Testis (tissue), 2 donors: Measurements from ENCODE around the gene GRIK1.

Experiments used
- POLR2A ChIP-seq: fragments of 450-650 bp; IDR thresholded peaks from one replicate; pipeline ENCODE4 v1.6.1; 2017; ENCODE audit warnings: antibody characterized with exemption, mild to moderate bottlenecking, moderate library complexity
- TF ChIP-seq, protein P1 (sequence below), 3 experiments: fragments of 450-650 bp in 2 of 3; fragments of 200-600 bp in 1 of 3; sonication (generic) in 1 of 3; IDR thresholded peaks; one replicate each; pipeline ENCODE4 v1.5.1; 2016 to 2019; ENCODE audit warnings: antibody characterized with exemption in 3 of 3, mild to moderate bottlenecking in 2 of 3, moderate library complexity in 1 of 3

DNA sequence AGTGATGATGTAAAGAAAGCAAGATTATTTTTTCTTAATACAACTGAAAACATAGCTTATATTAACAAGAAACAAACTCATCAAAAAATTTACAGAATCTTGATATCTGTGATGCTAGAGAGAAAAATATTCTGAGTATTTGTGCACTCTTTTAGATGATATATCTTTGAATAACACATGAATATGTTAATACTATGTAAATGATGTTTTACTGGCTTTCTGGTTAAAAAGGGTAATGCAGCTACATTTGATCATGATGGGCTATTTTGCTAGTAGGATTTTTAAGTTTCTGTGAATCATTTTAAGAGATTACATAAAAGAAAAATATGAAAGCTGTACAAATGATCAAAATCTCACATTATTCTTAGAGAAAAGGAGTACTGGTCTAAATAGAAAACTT is 114.5 kb downstream of the GRIK1 start:
- TF ChIP-seq, protein P1, sequence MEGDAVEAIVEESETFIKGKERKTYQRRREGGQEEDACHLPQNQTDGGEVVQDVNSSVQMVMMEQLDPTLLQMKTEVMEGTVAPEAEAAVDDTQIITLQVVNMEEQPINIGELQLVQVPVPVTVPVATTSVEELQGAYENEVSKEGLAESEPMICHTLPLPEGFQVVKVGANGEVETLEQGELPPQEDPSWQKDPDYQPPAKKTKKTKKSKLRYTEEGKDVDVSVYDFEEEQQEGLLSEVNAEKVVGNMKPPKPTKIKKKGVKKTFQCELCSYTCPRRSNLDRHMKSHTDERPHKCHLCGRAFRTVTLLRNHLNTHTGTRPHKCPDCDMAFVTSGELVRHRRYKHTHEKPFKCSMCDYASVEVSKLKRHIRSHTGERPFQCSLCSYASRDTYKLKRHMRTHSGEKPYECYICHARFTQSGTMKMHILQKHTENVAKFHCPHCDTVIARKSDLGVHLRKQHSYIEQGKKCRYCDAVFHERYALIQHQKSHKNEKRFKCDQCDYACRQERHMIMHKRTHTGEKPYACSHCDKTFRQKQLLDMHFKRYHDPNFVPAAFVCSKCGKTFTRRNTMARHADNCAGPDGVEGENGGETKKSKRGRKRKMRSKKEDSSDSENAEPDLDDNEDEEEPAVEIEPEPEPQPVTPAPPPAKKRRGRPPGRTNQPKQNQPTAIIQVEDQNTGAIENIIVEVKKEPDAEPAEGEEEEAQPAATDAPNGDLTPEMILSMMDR (IDR thresholded peaks at IDR 0.05): no peak
- TF ChIP-seq POLR2A: no peak
